ENCODE data around the gene DIP2A.

DNA sequence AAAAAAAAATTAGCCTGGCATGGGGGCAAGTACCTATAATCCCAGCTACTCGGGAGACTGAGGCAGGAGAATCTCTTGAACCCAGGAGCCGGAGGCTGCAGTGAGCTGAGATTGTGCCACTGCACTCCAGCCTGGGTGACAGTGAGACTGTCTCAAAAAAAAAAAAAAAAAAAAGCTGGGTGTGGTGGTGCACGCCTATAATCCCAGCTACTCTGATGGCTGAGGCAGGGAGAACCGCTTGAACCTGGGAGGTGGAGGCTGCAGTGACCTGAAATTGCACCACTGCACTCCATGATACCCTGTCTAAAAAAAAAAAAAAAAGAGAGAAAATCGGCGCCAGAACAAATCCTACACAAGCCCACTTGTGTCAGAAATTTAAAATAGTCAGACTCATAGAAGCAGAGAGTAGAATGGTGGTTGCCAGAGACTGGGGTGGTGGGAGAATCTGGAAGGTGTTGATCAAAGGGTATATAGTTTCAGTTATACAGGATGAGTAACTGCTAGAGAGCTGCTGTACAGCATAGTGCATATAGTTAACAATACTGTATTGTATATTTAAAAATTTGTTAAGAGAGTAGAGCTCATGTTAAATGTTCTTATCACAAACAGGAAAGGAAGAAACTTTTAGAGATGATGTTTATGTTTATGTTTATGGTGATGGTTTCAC lies 9.6 kb downstream of the DIP2A start:
- TF ChIP-seq POLR2AphosphoS5 (IDR thresholded peaks at IDR 0.05; ENCODE audit: low read depth, low read length), result no peak
- TF ChIP-seq POLR2A (IDR thresholded peaks at IDR 0.05; ENCODE audit: low read depth, low read length), result no peak

Measured in GM12892 (cell line).